Measurements from ENCODE around the gene GPS1. TPM values are rescaled to one million over a fixed set of nuclear protein-coding genes. Genes with fewer than 3 reads are reported as not detected.
A peak's percentile ranks its signal among the peaks of the same experiment; 100 is the strongest.

The GPS1 gene
- total and polyA plus RNA-seq, 9 of the 15 experiments (the other 6 are each of a cell fraction or from before 2014, with no cell fraction given), result 3.1 to 167 (median 69.9) TPM

DNA sequence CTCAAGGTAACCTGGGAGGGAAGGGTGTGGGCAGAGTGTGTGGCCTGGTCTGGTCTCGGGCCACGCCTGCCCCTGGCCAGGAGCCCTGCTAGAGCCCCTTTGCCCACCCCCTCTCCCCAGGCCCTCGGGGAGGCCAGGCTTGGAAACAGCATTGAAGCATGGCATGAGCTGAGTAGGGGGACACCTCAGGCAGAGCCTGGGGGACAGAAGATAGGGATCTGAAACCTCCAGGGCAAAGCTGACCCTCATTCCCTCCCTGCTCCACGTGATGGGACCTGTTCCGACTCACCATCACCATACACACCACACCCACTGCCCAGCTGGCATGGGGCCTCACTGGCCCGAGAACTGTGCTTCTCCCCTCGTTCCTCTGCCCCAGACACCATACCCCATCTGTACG is 2.6 kb upstream of the GPS1 start:
- Histone ChIP-seq H3K27ac (ENCODE audit: extremely low read depth, low read depth, low read length) (no peak overlapping the region), H4K20me1 (replicated peaks; ENCODE audit: control insufficient read depth, insufficient read depth, low read length) (0 out of 2 replicates have a peak, but pooled peaks cover 4% of the 10 kb centered on the region), H3K27me3 (ENCODE audit: control insufficient read depth in 2 of 2, insufficient read depth in 2 of 2, low read length in 2 of 2) (no peaks in the 10 kb centered on the region), H3K9ac (ENCODE audit: insufficient read depth in 1 of 2, low read depth in 2 of 2, low read length in 2 of 2) (peak overlapping the region in 1 of 2 experiments; percentile 28; a peak in 1 of 4 replicates), H3K36me3 (ENCODE audit: control insufficient read depth, insufficient read depth, low read length) (peaks cover 49% of the 10 kb centered on the region; the same call in 2 of the 3 replicates), H3K4me3 (no peak overlapping the region), H2AFZ (ENCODE audit: low read depth, low read length) (no peak overlapping the region), H3K9me1 (ENCODE audit: control insufficient read depth, insufficient read depth, low read length) (peaks cover 2% of the 10 kb centered on the region), H3K79me2 (ENCODE audit: control insufficient read depth, insufficient read depth, low read length) (peaks cover 28% of the 10 kb centered on the region), H3K4me2 (ENCODE audit: insufficient read depth, low read length) (no peak overlapping the region), H3K9me3 (replicated peaks; ENCODE audit: control insufficient read depth, insufficient read depth, low read depth, low read length) (no peaks in the 10 kb centered on the region), H3K4me1 (replicated peaks in 1 of 2; ENCODE audit: control insufficient read depth in 2 of 2, insufficient read depth in 2 of 2, low read length in 2 of 2) (peaks cover 6 to 72% of the 10 kb centered on the region in 2 experiments; a peak in 3 of 5 replicates)
- POLR2A ChIA-PET, result interaction anchor here (0.6 to 1.0 kb wide), 2 partner anchors 11 to 16 kb away, joined by 3 read pairs; partner anchors contain the start of gene DCXR
- in situ Hi-C loops (cut with MboI), result no loop called here
- FAIRE-seq, result no peak
- CTCF ChIA-PET (ENCODE audit: low intra/inter-chr PET ratio), result no interaction called here
- intact Hi-C loops (cut with micrococcal nuclease), result no loop called here
- no peak for DNase-seq (ENCODE audit: extremely low read depth in 1 of 4, low spot score in 3 of 4)
- no TSS peak for BruUV-seq (replicated peaks)
- ATAC-seq, result no peak
- 82% methylated on average over 8 of the region's 8 CpGs for WGBS (ENCODE audit: insufficient coverage, low coverage, missing lambda C conversion rate)
- TF ChIP-seq PHF21A (IDR thresholded peaks at IDR 0.05; ENCODE audit: borderline replicate concordance, low read depth) (no peak), ZNF707 (CRISPR knock-in tag; conservative IDR thresholded peaks at IDR 0.05) (no peak), DMBX1 (CRISPR knock-in tag; IDR thresholded peaks at IDR 0.05; ENCODE audit: borderline replicate concordance) (no peak), FOXJ3 (CRISPR knock-in tag; IDR thresholded peaks at IDR 0.05) (no peak), SUPT5H (IDR thresholded peaks at IDR 0.05) (no peak), HMGN3 (IDR thresholded peaks at IDR 0.05; ENCODE audit: borderline replicate concordance, extremely low read depth, insufficient read length, low read depth, low read length) (no peak), TCFL5 (CRISPR knock-in tag; conservative IDR thresholded peaks at IDR 0.05) (no peak), ERF (CRISPR knock-in tag; IDR thresholded peaks at IDR 0.05) (no peak), PHB2 (IDR thresholded peaks at IDR 0.05; ENCODE audit: low read depth) (no peak), HEY1 (CRISPR knock-in tag; IDR thresholded peaks at IDR 0.05; ENCODE audit: borderline replicate concordance) (no peak), POLR2B (IDR thresholded peaks at IDR 0.05; ENCODE audit: low read depth, partially characterized antibody) (no peak), ZNF668 (CRISPR knock-in tag; IDR thresholded peaks at IDR 0.05) (no peak)
- TF ChIP-seq, protein P1, sequence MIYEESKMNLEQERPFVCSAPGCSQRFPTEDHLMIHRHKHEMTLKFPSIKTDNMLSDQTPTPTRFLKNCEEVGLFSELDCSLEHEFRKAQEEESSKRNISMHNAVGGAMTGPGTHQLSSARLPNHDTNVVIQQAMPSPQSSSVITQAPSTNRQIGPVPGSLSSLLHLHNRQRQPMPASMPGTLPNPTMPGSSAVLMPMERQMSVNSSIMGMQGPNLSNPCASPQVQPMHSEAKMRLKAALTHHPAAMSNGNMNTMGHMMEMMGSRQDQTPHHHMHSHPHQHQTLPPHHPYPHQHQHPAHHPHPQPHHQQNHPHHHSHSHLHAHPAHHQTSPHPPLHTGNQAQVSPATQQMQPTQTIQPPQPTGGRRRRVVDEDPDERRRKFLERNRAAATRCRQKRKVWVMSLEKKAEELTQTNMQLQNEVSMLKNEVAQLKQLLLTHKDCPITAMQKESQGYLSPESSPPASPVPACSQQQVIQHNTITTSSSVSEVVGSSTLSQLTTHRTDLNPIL (CRISPR knock-in tag; IDR thresholded peaks at IDR 0.05), result no peak
- TF ChIP-seq, protein P2, sequence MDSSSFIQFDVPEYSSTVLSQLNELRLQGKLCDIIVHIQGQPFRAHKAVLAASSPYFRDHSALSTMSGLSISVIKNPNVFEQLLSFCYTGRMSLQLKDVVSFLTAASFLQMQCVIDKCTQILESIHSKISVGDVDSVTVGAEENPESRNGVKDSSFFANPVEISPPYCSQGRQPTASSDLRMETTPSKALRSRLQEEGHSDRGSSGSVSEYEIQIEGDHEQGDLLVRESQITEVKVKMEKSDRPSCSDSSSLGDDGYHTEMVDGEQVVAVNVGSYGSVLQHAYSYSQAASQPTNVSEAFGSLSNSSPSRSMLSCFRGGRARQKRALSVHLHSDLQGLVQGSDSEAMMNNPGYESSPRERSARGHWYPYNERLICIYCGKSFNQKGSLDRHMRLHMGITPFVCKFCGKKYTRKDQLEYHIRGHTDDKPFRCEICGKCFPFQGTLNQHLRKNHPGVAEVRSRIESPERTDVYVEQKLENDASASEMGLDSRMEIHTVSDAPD (CRISPR knock-in tag; IDR thresholded peaks at IDR 0.05), result no peak
- TF ChIP-seq, protein P3, sequence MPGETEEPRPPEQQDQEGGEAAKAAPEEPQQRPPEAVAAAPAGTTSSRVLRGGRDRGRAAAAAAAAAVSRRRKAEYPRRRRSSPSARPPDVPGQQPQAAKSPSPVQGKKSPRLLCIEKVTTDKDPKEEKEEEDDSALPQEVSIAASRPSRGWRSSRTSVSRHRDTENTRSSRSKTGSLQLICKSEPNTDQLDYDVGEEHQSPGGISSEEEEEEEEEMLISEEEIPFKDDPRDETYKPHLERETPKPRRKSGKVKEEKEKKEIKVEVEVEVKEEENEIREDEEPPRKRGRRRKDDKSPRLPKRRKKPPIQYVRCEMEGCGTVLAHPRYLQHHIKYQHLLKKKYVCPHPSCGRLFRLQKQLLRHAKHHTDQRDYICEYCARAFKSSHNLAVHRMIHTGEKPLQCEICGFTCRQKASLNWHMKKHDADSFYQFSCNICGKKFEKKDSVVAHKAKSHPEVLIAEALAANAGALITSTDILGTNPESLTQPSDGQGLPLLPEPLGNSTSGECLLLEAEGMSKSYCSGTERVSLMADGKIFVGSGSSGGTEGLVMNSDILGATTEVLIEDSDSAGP (CRISPR knock-in tag; IDR thresholded peaks at IDR 0.05), result no peak
- TF ChIP-seq, protein P4, sequence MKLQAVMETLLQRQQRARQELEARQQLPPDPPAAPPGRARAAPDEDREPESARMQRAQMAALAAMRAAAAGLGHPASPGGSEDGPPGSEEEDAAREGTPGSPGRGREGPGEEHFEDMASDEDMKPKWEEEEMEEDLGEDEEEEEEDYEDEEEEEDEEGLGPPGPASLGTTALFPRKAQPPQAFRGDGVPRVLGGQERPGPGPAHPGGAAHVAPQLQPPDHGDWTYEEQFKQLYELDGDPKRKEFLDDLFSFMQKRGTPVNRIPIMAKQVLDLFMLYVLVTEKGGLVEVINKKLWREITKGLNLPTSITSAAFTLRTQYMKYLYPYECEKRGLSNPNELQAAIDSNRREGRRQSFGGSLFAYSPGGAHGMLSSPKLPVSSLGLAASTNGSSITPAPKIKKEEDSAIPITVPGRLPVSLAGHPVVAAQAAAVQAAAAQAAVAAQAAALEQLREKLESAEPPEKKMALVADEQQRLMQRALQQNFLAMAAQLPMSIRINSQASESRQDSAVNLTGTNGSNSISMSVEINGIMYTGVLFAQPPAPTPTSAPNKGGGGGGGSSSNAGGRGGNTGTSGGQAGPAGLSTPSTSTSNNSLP (IDR thresholded peaks at IDR 0.05; ENCODE audit: borderline replicate concordance, low read depth, low read length), result no peak

All from K562 (cell line).